LNCaP clone FGC (cell line): ENCODE results near the gene PPARD.

ENCODE experiments used
- DNase-seq: peaks from one replicate; pipeline ENCODE4 v3.0.0-alpha.2; 2011; ENCODE audit warnings: low read depth
- H3K4me3 ChIP-seq: 2 replicates; pipeline ENCODE4 v1.5.1; 2011; ENCODE audit warnings: mild to moderate bottlenecking, low read depth, low read length, control low read depth
- TF ChIP-seq, protein P1 (sequence below): IDR thresholded peaks from 2 replicates; pipeline ENCODE4 v1.5.1; 2012; ENCODE audit warnings: mild to moderate bottlenecking; ENCODE audit not compliant: control insufficient read depth, insufficient read depth; ENCODE audit errors: extremely low read depth

Gene PPARD

GRCh38 chr6:35441205-35441604, 98.8 kb downstream of the PPARD start:
- TF ChIP-seq, protein P1, sequence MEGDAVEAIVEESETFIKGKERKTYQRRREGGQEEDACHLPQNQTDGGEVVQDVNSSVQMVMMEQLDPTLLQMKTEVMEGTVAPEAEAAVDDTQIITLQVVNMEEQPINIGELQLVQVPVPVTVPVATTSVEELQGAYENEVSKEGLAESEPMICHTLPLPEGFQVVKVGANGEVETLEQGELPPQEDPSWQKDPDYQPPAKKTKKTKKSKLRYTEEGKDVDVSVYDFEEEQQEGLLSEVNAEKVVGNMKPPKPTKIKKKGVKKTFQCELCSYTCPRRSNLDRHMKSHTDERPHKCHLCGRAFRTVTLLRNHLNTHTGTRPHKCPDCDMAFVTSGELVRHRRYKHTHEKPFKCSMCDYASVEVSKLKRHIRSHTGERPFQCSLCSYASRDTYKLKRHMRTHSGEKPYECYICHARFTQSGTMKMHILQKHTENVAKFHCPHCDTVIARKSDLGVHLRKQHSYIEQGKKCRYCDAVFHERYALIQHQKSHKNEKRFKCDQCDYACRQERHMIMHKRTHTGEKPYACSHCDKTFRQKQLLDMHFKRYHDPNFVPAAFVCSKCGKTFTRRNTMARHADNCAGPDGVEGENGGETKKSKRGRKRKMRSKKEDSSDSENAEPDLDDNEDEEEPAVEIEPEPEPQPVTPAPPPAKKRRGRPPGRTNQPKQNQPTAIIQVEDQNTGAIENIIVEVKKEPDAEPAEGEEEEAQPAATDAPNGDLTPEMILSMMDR: no peak
- no peak overlapping the region for H3K4me3 ChIP-seq
- DNase-seq: no peak

DNA sequence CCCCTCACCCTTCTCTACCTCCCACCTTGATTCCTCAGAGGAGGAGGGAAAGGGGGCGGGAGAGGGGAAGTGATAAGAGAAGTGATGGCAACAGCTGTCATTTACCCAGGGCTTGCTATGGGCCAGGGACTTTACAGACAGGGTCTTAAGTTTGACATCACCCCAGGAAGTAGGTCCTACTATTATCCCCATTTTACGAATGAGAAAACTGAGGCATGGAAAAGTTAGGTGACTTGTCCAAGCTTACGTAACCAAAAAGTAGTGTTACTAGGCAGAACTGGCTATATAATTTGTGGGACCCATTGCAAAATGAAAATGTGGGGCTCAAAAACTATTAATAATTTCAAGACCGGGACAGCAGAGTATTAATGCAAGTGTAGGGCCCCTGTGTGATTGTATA, 99.3 kb downstream of the PPARD start:
- DNase-seq: no peak
- no peak overlapping the region for H3K4me3 ChIP-seq
- TF ChIP-seq, protein P1: no peak

GRCh38 chr6:35442693-35443092, 100.3 kb downstream of the PPARD start:
- TF ChIP-seq, protein P1: no peak

GRCh38 chr6:35443341-35444030, 101.1 kb downstream of the PPARD start:
- no peak overlapping the region for H3K4me3 ChIP-seq
- TF ChIP-seq, protein P1: no peak
- no peak for DNase-seq

More at GRCh38 chr6:35442693-35443092, 100.3 kb downstream of the PPARD start:
- DNase-seq: no peak
- H3K4me3 ChIP-seq: no peak overlapping the region

- TF ChIP-seq, protein P1: no peak
- no peak for DNase-seq
- no peak overlapping the region for H3K4me3 ChIP-seq
Measured at GRCh38 chr6:35445691-35446090, 103.3 kb downstream of the PPARD start.

DNA sequence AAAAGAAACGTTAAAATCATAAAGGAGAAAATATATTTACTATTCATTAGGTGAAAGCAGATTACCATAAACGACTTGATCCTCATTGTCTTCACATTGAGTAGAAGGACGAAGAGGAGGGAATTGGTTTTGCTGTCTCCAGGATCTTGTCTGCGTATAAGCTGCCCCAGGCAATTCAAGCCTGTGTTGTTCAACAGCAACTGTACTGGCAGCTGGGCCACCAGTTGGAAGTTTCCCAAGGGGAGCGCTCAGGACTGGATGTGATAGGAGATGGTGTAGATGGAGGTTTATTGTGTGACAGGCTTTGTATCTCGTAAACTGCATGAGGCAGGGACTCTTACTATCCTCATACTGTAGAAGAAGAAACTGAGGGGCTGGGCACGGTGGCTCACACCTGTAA, 105.8 kb downstream of the PPARD start:
- H3K4me3 ChIP-seq: no peak overlapping the region
- TF ChIP-seq, protein P1: no peak
- no peak for DNase-seq
